ENCODE data around the gene RALBP1. TPM values are rescaled to one million over a fixed set of nuclear protein-coding genes. Genes with fewer than 3 reads are reported as not detected.

The RALBP1 gene
- total RNA-seq, 1 experiment from 2014 or later, result 66.2 TPM

DNA sequence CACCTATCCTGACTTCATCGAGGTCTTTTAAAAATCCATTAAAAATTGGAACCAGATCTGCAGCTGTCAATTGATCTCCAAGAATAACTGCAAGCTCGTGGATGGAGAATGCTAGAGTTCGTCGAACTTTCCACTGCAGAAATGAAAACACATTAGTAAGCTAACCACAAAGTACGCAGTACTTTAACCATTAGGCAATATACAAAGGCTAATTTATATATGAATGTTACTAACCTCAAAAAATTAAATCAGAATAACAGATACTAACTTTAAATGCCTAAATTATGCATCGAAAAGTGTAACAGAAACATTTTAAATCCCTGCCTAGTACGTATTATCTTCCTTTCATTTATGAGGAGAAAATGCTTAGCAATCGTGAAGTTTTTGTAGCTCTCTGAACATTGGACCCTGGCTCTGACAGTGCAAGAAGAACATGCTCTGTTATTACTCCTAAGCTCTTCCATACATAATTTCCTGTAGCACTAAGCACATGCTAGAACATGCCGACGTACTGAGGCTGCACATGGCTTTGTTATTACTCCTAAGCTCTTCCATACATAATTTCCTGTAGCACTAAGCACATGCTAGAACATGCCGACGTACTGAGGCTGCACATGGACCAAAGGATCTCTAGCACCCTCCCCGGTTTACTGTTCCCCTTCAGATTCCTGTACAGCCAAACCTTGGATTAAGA is 82.1 kb downstream of the RALBP1 start:
- Histone ChIP-seq H4K20me1 (ENCODE audit: insufficient read depth) (no peaks in the 10 kb centered on the region), H3K9me2 (ENCODE audit: insufficient read depth) (no peaks in the 10 kb centered on the region), H3K27ac (ENCODE audit: low read depth, low read length) (no peak overlapping the region), H3K4me1 (ENCODE audit: control insufficient read depth in 1 of 2, insufficient read depth in 2 of 2, low read length in 2 of 2) (no peaks in the 10 kb centered on the region; a peak in 1 of 4 replicates), H3K27me3 (ENCODE audit: insufficient read depth, low read length) (no peaks in the 10 kb centered on the region), H3K9me3 (ENCODE audit: control insufficient read depth in 1 of 2, insufficient read depth in 1 of 2, low read depth in 1 of 2, low read length in 2 of 2) (peaks cover 0 to 4% of the 10 kb centered on the region in 2 experiments; a peak in 1 of 4 replicates), H2AFZ (ENCODE audit: low read depth, low read length, poor library complexity, severe bottlenecking) (no peak overlapping the region), H3K4me2 (ENCODE audit: low read length) (no peak overlapping the region), H3K79me2 (ENCODE audit: insufficient read depth, low read length) (peaks cover 9% of the 10 kb centered on the region; the same call in 1 of the 2 replicates), H3K9ac (ENCODE audit: low read length) (no peak overlapping the region), H3K36me3 (ENCODE audit: control insufficient read depth in 1 of 2, insufficient read depth in 2 of 2, low read length in 2 of 2) (peaks cover 27 to 49% of the 10 kb centered on the region in 2 experiments), H3K4me3 (replicated peaks in 1 of 2; ENCODE audit: low read depth in 1 of 2, low read length in 2 of 2) (no peak overlapping the region)
- ATAC-seq, result no peak
- TF ChIP-seq ZNF274 (IDR thresholded peaks at IDR 0.05; ENCODE audit: low read depth, low read length) (no peak), FOSL1 (IDR thresholded peaks at IDR 0.05; ENCODE audit: low read depth) (no peak), POLR2A (IDR thresholded peaks at IDR 0.05; ENCODE audit: borderline replicate concordance, extremely low read depth, insufficient read depth, insufficient read length) (no peak), EGR1 (IDR thresholded peaks at IDR 0.05; ENCODE audit: low read depth) (no peak), JUND (IDR thresholded peaks at IDR 0.05) (no peak), SIN3A (IDR thresholded peaks at IDR 0.05; ENCODE audit: low read depth) (no peak), SP1 (IDR thresholded peaks at IDR 0.05; ENCODE audit: low read depth) (no peak)
- ChIA-PET POLR2A (no interaction called here), CTCF (no interaction called here), RAD21 (ENCODE audit: low non-redundant PET in 1 of 2, low total read pairs in 2 of 2, uncharacterized antibody in 2 of 2, unreplicated experiment in 2 of 2) (no interaction called here)
- BruUV-seq (replicated peaks), result no TSS peak
- no peak for DNase-seq (ENCODE audit: low read depth, low spot score)
- intact Hi-C loops (cut with micrococcal nuclease), result no loop called here

DNA sequence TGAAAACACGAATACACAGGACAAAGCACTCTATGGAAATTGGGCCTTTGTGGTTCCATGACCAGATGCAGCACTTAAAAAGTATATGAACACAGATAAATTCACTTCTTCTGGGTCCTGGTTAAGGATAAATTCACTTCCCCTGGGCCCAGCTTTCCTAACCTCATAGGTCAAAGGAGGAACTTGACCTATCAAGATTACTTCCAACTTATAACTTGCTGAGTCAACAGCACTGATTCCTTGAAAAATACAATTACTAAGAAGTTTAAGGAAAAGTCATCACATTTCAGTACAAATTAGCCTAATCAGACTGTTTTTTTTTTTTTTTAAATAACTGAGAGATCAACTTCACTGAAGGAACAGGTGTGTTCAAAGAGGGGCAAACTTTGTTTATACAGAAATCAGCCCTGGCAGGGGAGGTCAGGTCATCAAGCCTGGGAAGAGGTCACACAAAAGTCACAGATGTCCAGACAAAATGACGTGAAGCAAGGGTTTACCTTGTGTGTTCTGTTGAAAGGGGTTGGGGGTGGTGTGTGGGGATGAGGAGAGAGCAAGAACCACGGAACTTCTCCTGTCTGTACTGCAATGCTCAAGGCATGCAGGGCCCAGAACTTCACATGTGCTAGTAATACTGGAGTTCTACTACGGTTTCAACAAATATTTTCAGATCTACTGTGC is 83.2 kb downstream of the RALBP1 start:
- ATAC-seq, result no peak
- Histone ChIP-seq H3K36me3 (ENCODE audit: control insufficient read depth in 1 of 2, insufficient read depth in 2 of 2, low read length in 2 of 2) (peaks cover 23 to 46% of the 10 kb centered on the region in 2 experiments), H3K4me2 (ENCODE audit: low read length) (no peak overlapping the region), H3K79me2 (ENCODE audit: insufficient read depth, low read length) (peaks cover 3% of the 10 kb centered on the region; the same call in 1 of the 2 replicates), H3K27ac (ENCODE audit: low read depth, low read length) (no peak overlapping the region), H3K9me2 (ENCODE audit: insufficient read depth) (no peaks in the 10 kb centered on the region), H2AFZ (ENCODE audit: low read depth, low read length, poor library complexity, severe bottlenecking) (no peak overlapping the region), H3K27me3 (ENCODE audit: insufficient read depth, low read length) (no peaks in the 10 kb centered on the region), H4K20me1 (ENCODE audit: insufficient read depth) (no peaks in the 10 kb centered on the region), H3K4me1 (ENCODE audit: control insufficient read depth in 1 of 2, insufficient read depth in 2 of 2, low read length in 2 of 2) (no peaks in the 10 kb centered on the region; a peak in 1 of 4 replicates), H3K9ac (ENCODE audit: low read length) (no peak overlapping the region), H3K4me3 (replicated peaks in 1 of 2; ENCODE audit: low read depth in 1 of 2, low read length in 2 of 2) (no peak overlapping the region), H3K9me3 (ENCODE audit: control insufficient read depth in 1 of 2, insufficient read depth in 1 of 2, low read depth in 1 of 2, low read length in 2 of 2) (no peaks in the 10 kb centered on the region)
- POLR2A ChIA-PET, result no interaction called here
- no TSS peak for BruUV-seq (replicated peaks)
- intact Hi-C loops (cut with micrococcal nuclease), result no loop called here
- CTCF ChIA-PET, result no interaction called here
- no peak for DNase-seq (ENCODE audit: low read depth, low spot score)
- RAD21 ChIA-PET (ENCODE audit: low non-redundant PET in 1 of 2, low total read pairs in 2 of 2, uncharacterized antibody in 2 of 2, unreplicated experiment in 2 of 2), result no interaction called here
- TF ChIP-seq, protein P1, sequence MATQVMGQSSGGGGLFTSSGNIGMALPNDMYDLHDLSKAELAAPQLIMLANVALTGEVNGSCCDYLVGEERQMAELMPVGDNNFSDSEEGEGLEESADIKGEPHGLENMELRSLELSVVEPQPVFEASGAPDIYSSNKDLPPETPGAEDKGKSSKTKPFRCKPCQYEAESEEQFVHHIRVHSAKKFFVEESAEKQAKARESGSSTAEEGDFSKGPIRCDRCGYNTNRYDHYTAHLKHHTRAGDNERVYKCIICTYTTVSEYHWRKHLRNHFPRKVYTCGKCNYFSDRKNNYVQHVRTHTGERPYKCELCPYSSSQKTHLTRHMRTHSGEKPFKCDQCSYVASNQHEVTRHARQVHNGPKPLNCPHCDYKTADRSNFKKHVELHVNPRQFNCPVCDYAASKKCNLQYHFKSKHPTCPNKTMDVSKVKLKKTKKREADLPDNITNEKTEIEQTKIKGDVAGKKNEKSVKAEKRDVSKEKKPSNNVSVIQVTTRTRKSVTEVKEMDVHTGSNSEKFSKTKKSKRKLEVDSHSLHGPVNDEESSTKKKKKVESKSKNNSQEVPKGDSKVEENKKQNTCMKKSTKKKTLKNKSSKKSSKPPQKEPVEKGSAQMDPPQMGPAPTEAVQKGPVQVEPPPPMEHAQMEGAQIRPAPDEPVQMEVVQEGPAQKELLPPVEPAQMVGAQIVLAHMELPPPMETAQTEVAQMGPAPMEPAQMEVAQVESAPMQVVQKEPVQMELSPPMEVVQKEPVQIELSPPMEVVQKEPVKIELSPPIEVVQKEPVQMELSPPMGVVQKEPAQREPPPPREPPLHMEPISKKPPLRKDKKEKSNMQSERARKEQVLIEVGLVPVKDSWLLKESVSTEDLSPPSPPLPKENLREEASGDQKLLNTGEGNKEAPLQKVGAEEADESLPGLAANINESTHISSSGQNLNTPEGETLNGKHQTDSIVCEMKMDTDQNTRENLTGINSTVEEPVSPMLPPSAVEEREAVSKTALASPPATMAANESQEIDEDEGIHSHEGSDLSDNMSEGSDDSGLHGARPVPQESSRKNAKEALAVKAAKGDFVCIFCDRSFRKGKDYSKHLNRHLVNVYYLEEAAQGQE (IDR thresholded peaks at IDR 0.05; ENCODE audit: low read depth), result no peak
- no peak for TF ChIP-seq YY1 (IDR thresholded peaks at IDR 0.05; ENCODE audit: extremely low read depth, insufficient replicate concordance, low read depth, low read length)
- TF ChIP-seq TCF7L2 (IDR thresholded peaks at IDR 0.05; ENCODE audit: borderline replicate concordance, extremely low read depth, insufficient read depth, insufficient read length), result no peak
- TF ChIP-seq EZH2 (IDR thresholded peaks at IDR 0.05), result no peak
- TF ChIP-seq, protein P2, sequence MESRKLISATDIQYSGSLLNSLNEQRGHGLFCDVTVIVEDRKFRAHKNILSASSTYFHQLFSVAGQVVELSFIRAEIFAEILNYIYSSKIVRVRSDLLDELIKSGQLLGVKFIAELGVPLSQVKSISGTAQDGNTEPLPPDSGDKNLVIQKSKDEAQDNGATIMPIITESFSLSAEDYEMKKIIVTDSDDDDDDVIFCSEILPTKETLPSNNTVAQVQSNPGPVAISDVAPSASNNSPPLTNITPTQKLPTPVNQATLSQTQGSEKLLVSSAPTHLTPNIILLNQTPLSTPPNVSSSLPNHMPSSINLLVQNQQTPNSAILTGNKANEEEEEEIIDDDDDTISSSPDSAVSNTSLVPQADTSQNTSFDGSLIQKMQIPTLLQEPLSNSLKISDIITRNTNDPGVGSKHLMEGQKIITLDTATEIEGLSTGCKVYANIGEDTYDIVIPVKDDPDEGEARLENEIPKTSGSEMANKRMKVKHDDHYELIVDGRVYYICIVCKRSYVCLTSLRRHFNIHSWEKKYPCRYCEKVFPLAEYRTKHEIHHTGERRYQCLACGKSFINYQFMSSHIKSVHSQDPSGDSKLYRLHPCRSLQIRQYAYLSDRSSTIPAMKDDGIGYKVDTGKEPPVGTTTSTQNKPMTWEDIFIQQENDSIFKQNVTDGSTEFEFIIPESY (IDR thresholded peaks at IDR 0.05; ENCODE audit: extremely low read depth, insufficient replicate concordance, low read length), result no peak
- no peak for TF ChIP-seq POLR2A (IDR thresholded peaks at IDR 0.05; ENCODE audit: borderline replicate concordance, extremely low read depth, insufficient read depth, insufficient read length)
- no peak for TF ChIP-seq ZFX (IDR thresholded peaks at IDR 0.05)
- TF ChIP-seq EGR1 (IDR thresholded peaks at IDR 0.05; ENCODE audit: low read depth), result no peak
